GM11168 (cell line): ENCODE data around the gene URM1.
"Not testable (repeated sequence)": the region's sequence is repeated elsewhere in the genome, so short reads cannot be mapped to it uniquely, and the experiment has no call there.

ENCODE experiments used
- in situ Hi-C: fragments of 300-500 bp; cut with MboI; formaldehyde crosslinking; loops from one replicate; pipeline ENCODE4 v1.12.0; 2022; ENCODE audit warnings: low sequenced_read_pairs; ENCODE audit not compliant: unreplicated experiment

The URM1 gene

DNA sequence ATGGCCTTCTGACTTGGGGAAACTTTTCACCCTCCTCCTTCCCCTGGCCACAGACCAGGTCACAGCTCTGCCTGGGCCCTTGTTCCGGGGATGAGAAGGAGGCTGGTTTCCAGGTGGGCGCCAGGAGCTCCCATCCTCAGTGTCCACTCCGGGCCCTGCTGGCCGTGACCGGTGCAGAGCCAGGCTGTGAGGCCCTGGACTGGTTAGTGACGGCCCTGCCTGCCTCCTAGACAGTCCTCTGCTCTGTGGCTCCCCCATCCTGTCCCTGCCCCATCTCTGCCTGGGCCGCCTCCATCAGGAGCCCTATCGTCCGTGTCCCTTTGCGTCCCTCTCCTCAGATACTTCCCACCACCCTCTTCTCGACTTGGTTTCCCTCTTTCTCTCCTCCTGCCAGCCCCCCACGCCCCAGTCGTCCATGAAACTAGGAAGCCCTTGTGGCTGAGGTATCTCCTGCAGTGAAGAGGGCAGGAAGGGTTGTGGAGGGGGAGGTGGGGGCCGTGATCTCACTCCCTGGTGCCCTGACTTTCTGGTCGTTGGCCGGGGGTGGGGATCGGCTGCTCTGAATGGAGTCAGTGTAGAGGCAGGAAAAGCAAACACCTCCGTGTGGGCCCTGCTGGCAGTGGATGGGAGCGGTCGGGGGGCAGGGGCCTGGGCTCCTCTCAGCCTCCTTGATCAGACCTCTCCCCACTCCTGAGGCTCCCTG, 34.1 kb downstream of the URM1 start:
- in situ Hi-C loops, result no loop called here

DNA sequence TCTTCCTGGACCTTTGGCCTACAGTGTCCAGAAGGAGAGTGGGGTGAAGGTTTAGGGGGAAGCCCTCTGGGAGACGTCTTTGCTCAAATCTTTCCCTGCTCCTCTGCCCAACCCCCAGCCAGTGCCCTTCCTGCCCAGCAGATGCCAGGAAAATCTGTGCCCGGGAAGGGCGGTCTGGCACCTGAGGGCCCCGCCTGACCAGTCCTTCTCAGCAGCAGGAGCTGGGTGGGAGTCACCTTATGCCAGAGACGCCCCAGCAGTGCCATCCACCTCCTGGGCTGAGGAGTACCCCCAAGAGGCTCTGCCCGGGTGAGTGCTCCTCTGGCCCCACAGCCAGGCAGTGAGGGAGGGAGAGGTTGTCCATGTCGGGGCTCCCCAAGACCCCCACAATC, 34.6 kb downstream of the URM1 start:
- in situ Hi-C loops, result no loop called here

DNA sequence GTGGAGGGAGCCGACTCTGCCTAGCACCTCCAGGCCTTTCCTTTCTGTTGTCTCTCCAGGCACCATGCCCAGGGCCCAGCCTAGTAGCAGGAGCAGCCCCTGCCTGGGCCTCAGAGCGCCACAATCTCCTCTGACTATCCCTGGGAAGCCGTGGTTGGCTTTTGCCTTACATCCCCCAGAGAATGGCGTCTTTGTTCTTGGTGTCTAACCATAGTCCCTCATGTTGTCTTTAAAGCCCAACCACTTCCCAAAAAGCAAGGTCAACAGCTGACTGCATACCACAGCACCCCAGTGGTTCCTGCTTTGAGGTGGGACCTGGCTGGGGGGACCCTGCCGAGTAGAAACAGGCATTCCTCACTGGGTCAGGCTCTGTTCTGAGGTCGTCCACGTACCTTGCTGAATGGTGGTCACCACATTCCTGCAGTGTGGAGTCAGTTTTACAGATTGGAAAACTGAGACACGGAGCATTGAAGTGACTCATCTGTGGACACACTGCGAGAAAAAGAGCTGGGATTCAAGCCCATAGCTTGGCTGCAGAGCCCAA, 35.7 kb downstream of the URM1 start:
- in situ Hi-C loops, result no loop called here

DNA sequence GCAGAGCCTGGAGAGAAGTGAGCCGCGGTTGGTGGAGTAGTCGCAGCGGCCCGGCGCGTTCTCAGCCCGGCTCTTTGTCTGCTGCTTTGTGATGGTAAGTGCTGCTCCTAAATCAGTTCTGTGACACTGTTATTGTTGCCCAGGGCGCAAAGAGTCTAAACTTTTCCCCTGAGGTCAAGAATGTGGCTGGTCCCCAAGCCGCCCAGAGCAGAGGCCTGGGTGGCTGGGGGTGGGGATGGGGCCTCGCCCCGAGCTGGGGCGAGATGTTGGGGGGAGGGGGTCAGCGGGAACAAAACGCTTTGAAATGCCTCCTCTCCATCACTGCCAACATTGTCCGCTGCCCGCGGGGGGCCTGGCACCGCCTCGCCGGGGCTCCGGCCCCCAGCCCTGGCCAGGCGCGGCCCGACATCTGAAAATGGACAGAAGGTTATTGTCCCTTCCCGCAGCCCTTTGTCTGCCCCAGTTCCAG, 37.8 kb downstream of the URM1 start:
- in situ Hi-C loops, result no loop called here

DNA sequence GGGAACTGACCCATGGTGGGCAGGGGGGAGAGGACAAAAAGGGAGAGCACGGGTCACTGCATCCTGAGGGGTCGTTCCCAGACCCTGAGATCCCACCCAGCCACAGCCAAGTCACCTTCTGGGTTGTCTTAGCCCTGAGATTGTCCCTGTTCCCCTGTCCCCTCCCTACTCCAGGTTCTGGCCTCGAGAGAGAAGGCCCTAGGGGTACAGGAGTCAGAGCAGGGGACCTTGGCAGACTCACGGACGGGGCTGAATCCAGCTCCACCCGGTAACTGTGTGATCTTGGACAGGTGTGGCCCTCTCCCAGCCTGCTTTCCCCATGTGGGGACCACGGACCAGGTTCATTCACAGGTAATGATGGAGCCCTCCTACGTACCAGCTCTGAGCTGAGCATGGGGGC, 38.3 kb downstream of the URM1 start:
- in situ Hi-C loops, result no loop called here

DNA sequence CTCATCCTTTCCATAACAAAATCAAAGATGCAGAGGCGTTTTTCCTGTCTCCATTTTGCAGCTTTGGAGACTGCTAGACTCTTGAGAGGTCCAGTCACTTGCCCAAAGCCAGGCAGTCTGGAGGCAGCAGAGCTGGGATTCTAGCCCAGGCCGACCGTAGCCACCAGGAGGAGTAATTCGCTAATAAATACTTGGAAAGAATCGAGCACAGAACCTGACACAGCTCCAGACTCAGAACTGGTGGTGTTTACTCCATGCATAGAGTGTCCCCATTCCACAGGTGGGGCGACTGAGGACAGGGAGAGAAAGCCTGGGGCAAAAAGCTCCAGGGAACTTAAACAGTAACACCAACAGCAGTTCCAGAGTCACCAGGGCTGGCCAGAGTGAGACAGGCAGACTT, 38.8 kb downstream of the URM1 start:
- in situ Hi-C loops, result no loop called here

DNA sequence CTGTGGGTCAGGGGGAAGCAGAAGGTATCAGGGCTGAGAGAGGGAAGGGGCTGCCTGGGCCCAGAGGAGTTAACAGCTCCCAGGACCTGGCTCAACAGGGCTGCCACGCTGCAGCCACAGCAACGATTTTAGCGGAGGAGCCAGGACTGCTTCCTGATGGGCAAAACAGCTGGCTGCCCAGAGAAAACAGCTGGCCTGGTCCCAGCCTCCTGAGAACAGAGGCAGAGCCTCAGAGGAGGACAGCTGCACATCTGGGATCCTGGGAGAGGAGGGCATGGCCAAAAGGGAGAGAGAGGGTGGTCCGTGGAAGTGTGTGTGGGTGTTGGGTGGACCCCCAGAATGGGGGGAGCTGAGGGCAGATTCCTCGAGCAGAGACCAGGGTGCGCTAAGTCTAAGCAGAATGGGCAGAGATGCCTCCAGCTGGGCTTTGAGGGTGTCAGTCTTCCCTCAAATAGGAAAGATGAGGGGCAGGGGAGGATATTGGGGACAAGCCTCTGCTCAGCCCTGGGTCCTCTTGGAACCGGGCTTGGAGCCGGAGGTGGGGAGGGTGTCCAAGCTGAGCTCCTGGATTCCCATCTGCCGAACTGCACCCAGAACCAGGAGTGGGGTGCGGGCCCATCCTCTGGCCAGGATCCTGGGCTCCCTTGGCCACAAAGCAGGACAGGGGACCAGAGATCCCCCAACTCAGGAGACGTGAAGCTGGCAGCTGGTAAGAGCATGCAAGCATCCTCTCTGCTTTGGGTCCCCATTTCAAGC, 40.4 kb downstream of the URM1 start:
- in situ Hi-C loops, result no loop called here

DNA sequence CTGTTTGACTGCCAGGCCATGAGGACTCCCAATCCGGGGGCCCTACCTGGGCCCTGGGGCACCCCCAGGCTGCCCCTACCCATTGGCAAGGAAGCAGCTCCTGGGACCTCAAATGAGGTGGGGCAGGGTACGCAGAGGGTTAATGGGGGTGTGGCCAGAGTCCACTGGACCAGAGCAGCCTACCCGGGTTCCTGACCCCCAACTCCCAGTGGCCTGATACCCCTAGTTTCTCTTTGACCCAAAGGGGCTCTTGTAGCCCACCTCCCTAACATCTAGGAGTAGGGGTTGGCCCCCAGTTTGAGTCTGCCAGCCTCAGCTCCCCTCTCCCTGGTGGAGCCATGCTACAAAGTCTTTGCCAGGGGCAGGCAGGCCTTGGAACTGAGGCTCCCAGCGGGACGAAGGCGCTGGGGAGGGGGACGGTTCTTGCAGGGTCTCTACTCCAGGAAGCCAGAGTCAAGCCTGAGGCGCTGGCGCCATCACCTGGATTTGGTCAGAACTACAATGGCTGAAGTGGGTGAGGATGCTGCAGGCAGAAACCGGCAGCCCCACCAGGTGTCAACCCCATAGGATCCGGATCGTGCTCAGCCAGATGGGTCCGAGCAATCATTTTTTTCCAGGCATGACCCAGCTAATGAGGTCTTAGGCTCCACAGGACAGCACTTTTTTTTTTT, 41.1 kb downstream of the URM1 start:
- in situ Hi-C loops, result no loop called here

DNA sequence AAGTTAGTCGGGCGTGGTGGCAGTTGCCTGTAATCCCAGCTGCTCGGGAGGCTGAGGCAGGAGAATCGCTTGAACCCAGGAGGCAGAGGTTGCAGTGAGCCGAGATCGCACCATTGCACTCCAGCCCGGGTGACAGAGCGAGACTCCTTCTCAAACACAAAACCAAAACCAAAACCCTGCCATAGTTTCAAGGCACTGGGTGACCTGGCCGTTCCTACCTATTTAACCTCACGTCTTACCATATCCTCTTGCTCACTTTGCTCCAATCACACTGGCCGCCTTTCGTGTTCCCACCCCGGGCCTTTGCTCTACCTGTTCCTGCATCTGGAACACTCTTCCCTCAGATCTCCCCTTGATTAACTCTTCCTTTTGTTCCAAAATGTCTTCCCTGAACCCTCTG, 42.6 kb downstream of the URM1 start:
- in situ Hi-C loops, result not testable (repeated sequence)

DNA sequence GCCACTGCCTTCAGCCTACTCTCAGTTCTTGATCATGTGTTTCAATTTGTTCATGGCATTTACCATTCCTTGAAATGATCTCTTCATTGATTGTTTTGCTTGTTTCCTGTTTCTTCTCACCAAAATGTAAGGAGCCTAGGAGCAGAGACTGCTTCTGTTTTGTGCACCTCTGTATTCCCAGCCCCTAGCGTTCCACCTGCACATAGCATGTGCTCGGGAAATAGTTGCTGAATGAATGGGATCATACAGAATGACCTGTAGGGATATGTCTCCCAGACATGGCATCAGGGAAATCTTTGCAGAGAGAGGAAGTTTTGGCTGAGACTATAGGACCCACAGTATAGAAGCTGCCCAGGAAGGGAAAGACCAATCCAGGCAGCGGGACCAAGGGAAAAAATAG, 43.3 kb downstream of the URM1 start:
- in situ Hi-C loops, result no loop called here

DNA sequence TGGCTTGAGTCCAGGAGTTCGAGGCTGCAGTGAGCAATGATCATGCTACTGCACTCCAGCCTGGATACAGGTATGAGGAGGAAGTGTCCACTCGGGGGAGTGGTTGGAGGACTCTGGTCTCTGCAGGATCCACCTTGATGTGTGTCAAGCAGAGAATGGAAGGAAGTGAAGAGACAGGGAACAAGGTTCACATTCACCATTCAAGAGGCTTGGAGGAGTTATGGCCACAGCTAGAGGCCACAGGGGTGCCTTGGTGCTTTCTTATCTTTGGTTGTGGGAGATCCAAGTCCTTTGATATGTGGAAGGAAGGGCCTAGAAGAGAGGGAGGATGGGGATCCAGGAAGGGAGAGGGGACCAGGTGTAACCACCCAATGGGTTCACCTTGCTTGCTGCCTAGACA, 44.1 kb downstream of the URM1 start:
- in situ Hi-C loops, result no loop called here

DNA sequence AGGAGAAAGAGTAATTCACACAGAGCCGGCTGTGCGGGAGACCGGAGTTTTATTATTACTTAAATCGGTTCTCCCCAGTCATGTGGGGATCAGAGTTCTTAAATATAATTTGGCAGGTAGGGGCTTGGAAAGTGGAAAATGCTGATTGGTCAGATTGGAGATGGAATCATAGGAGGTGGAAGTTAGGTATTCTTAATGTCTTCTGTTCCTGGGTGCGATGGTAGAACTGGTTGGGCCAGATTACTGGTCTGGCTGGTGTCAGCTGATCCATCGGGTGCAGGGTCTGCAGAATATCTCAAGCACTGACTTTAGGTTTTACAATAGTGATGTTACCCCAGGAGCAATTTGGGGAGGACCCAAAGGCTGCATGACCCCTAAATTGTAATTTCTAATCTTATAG, 44.8 kb downstream of the URM1 start:
- in situ Hi-C loops, result no loop called here

DNA sequence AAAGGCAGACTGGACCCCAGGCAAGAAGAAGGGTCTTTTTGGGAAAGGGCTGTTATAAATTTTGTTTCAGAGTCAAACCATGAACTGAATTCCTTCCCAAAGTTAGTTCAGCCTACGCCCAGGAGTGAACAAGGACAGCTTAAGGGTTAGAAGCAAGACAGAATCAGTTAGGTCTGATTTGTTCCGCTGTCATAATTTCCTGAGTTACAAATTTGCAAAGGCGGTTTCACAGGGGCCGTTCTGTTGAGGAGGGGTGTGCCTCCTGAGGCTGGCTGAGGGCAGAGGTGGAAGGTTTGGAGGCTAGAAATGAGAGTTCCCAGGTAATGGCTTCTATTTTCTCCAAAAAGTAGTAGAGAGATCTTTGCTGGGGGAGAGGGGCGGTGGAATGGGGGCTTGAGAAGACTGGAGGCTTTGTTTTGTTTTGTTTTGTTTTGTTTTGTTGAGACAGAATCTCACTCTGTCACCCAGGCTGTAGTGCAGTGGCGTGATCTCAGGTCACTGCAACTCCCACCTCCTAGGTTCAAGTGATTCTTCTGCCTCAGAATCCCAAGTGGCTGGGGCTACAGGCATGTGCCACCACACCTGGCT, 45.4 kb downstream of the URM1 start:
- in situ Hi-C loops, result no loop called here

DNA sequence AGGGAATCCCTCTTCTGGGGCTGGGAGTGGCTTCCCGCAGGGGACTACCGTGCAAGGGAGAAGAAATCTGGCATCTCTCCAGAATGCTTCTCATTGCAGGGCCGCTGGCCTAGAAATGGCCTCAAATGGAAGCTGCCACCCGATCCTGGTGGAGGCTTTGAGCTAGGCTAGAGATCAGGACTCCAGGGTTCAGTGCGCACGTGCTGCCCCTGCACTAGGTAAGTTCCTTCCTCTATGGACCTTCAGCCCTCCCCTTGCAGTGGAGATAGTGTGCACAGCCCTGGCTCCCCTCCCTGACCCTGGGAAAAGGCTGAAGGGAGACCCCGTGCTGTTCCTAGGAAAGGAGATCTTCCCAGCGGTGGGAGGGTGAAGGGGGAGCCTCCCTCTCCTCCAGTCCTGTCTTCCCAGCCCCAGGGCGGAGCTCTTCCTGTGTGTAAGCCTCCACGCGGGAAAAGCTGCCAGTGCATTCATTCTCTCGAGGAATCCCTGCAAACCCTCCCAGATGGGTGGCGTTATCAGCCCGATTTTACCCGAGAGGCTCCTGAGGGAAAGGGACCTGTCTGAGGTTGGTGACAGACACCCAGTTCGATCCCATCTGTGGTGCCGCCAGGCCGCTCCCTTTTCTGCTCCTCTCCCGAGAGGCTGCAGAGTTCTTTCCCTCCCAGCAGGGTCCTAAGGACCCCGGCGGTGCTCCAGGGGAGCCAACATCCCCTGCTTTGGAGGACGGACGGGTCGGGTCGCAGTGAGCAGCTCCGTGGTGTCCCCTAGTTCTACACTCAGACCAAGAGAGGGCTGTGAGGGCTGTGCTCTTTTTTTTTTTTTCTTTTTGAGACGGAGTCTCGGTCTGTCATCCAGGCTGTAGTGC, 48.1 kb downstream of the URM1 start:
- in situ Hi-C loops, result no loop called here

DNA sequence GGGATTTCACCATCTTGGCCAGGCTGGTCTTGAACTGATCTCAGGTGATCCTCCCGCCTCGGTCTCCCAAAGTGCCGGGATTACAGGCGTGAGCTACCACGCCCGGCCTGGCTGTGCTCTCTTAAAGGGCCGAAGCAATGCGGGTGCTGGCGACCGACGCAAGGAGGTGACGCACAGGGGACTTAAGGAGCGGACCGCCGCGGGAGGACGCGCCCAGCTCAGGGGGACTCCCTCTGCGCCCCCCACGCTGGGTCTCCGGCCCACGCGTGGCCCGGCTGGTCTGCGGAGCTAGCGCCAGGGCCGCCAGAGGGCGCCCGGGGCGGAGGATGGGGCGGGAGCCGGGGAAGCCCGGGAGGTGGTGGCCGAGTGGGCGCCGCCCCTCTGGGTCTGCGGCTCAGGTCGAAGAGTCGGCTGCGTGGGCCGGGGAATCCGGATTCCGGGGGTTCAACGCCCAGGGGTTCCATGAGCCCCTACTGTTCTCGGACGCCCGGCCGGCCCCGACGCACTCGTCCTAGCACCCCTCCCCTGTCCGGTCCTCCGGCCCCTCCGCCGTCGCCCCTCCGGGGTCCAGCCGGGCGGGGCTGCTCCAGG, 49.0 kb downstream of the URM1 start:
- in situ Hi-C loops, result no loop called here

DNA sequence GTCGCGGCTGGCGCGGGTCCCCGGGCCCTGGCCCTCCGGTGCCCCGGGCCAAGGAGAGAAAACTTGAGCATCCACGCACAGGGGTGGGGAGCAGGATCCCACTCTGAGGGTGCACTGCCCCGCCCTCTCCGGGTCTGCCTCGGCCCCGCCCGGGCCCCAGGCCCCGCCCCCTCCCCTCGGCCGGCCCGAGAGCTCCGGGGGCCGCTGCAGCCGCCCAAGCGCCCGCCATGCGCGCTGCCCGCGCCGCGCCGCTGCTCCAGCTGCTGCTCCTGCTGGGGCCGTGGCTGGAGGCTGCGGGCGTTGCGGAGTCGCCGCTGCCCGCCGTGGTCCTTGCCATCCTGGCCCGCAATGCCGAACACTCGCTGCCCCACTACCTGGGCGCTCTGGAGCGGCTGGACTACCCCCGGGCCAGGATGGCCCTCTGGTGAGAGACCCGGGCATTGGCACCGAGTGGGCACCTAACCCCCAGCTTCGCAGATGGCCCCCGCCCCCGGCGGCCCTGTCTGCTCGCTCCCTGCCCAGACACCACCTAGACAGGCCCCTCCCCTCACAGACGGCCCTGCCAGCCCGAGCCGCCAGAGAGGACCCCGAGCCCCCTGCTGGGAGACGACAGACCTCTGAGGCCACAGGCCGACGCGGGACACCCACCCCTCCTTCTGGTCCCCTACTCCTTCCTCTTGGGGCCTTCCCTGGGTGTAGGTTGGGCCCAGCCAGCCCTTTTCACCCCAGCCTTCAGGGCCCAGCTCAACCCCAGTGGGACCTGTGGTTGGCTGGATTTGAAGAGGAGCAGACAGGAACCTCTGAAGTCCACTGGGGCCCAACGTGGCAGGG, 49.7 kb downstream of the URM1 start, which contains the start of gene CERCAM:
Gene CERCAM (plus strand): TSS at position 207 of the 831 bp plus-strand sequence. CDS start 21 bp downstream, at position 228.
- in situ Hi-C loops, result no loop called here

DNA sequence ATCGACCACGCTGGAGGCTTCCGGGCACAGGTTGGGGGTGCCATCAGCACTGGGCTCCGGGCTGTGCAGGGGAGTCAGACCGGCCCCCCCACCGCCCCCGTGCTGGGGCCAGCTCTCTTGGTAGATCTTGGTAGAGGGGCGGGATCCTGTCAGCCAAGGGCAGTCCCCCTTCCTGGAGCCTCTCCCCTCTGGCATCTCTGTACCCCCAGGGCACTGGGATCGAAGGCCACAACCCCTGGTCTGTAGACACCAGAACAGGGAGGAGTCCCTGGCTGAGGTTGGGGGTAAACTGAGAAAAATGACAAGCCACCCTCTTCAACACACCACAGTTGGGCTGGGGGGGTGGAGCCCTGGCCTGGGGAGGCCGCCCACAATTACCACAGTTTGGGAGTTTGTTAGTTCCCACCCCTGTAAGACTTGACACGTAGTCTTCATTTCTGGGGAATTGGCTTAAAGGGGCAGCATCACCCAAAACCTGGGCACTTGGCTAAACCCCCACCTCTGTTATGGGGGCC, 50.4 kb downstream of the URM1 start:
- in situ Hi-C loops, result no loop called here
